Measurements from ENCODE around the gene PPP1R15B.

PPP1R15B gene

GRCh38 chr1:204407295-204407971 is 4.2 kb downstream of the PPP1R15B start:
- peak overlapping the region; percentile 16; the same call in 1 of the 2 replicates for H3K9ac ChIP-seq (ENCODE audit: low read depth, low read length)
- peaks cover 47% of the 10 kb centered on the region for H3K36me3 ChIP-seq (ENCODE audit: control insufficient read depth, insufficient read depth, low read length)
- peak overlapping the region; percentile 95 for H3K4me3 ChIP-seq (ENCODE audit: low read depth, low read length)
- H3K27ac ChIP-seq (ENCODE audit: low read depth, low read length) = no peak overlapping the region
- no peaks in the 10 kb centered on the region for H3K27me3 ChIP-seq (ENCODE audit: control insufficient read depth, insufficient read depth, low read length)
- H3K4me1 ChIP-seq (ENCODE audit: control insufficient read depth, insufficient read depth, low read length) = peaks cover 4% of the 10 kb centered on the region; the same call in 1 of the 2 replicates
- H3K9me3 ChIP-seq (ENCODE audit: control insufficient read depth, insufficient read depth, low read length) = no peaks in the 10 kb centered on the region

- no peak overlapping the region for H3K27ac ChIP-seq (ENCODE audit: low read depth, low read length)
- H3K4me1 ChIP-seq (ENCODE audit: control insufficient read depth, insufficient read depth, low read length) = no peaks in the 10 kb centered on the region
- H3K9ac ChIP-seq (ENCODE audit: low read depth, low read length) = no peak overlapping the region
- H3K9me3 ChIP-seq (ENCODE audit: control insufficient read depth, insufficient read depth, low read length) = no peaks in the 10 kb centered on the region
- H3K4me3 ChIP-seq (ENCODE audit: low read depth, low read length) = peak overlapping the region; percentile 95
- H3K27me3 ChIP-seq (ENCODE audit: control insufficient read depth, insufficient read depth, low read length) = no peaks in the 10 kb centered on the region
- peaks cover 50% of the 10 kb centered on the region for H3K36me3 ChIP-seq (ENCODE audit: control insufficient read depth, insufficient read depth, low read length)
Observed at GRCh38 chr1:204406621-204407020, 5.0 kb downstream of the PPP1R15B start.

- H3K4me3 ChIP-seq (ENCODE audit: low read depth, low read length) = 0 out of 2 replicates have a peak overlapping the region, but pooled peaks have one; percentile 3
- H3K36me3 ChIP-seq (ENCODE audit: control insufficient read depth, insufficient read depth, low read length) = peaks cover 56% of the 10 kb centered on the region
- H3K4me1 ChIP-seq (ENCODE audit: control insufficient read depth, insufficient read depth, low read length) = no peaks in the 10 kb centered on the region
- H3K9ac ChIP-seq (ENCODE audit: low read depth, low read length) = no peak overlapping the region
- no peaks in the 10 kb centered on the region for H3K27me3 ChIP-seq (ENCODE audit: control insufficient read depth, insufficient read depth, low read length)
- H3K27ac ChIP-seq (ENCODE audit: low read depth, low read length) = no peak overlapping the region
- no peaks in the 10 kb centered on the region for H3K9me3 ChIP-seq (ENCODE audit: control insufficient read depth, insufficient read depth, low read length)
Observed at GRCh38 chr1:204405988-204406387, 5.6 kb downstream of the PPP1R15B start.

- Histone ChIP-seq H3K27me3 (ENCODE audit: control insufficient read depth, insufficient read depth, low read length) (no peaks in the 10 kb centered on the region), H3K9me3 (ENCODE audit: control insufficient read depth, insufficient read depth, low read length) (no peaks in the 10 kb centered on the region), H3K4me3 (ENCODE audit: low read depth, low read length) (no peak overlapping the region), H3K4me1 (ENCODE audit: control insufficient read depth, insufficient read depth, low read length) (no peaks in the 10 kb centered on the region), H3K27ac (ENCODE audit: low read depth, low read length) (no peak overlapping the region), H3K36me3 (ENCODE audit: control insufficient read depth, insufficient read depth, low read length) (peaks cover 69% of the 10 kb centered on the region), H3K9ac (ENCODE audit: low read depth, low read length) (no peak overlapping the region)
Observed at GRCh38 chr1:204404629-204405028, 7.0 kb downstream of the PPP1R15B start.

GRCh38 chr1:204402391-204402790 is 9.2 kb downstream of the PPP1R15B start:
- Histone ChIP-seq H3K9me3 (ENCODE audit: control insufficient read depth, insufficient read depth, low read length) (no peaks in the 10 kb centered on the region), H3K4me3 (ENCODE audit: low read depth, low read length) (no peak overlapping the region), H3K4me1 (ENCODE audit: control insufficient read depth, insufficient read depth, low read length) (no peaks in the 10 kb centered on the region), H3K27me3 (ENCODE audit: control insufficient read depth, insufficient read depth, low read length) (no peaks in the 10 kb centered on the region), H3K27ac (ENCODE audit: low read depth, low read length) (no peak overlapping the region), H3K36me3 (ENCODE audit: control insufficient read depth, insufficient read depth, low read length) (peaks cover 74% of the 10 kb centered on the region), H3K9ac (ENCODE audit: low read depth, low read length) (no peak overlapping the region)

- Histone ChIP-seq H3K9me3 (ENCODE audit: control insufficient read depth, insufficient read depth, low read length) (no peaks in the 10 kb centered on the region), H3K27me3 (ENCODE audit: control insufficient read depth, insufficient read depth, low read length) (no peaks in the 10 kb centered on the region), H3K4me1 (ENCODE audit: control insufficient read depth, insufficient read depth, low read length) (no peaks in the 10 kb centered on the region), H3K36me3 (ENCODE audit: control insufficient read depth, insufficient read depth, low read length) (peaks cover 73% of the 10 kb centered on the region), H3K9ac (ENCODE audit: low read depth, low read length) (no peak overlapping the region), H3K27ac (ENCODE audit: low read depth, low read length) (no peak overlapping the region), H3K4me3 (ENCODE audit: low read depth, low read length) (no peak overlapping the region)
Observed at GRCh38 chr1:204401730-204402129, 9.9 kb downstream of the PPP1R15B start.

- no peak overlapping the region for H3K9ac ChIP-seq (ENCODE audit: low read depth, low read length)
- H3K4me3 ChIP-seq (ENCODE audit: low read depth, low read length) = no peak overlapping the region
- H3K27ac ChIP-seq (ENCODE audit: low read depth, low read length) = no peak overlapping the region
- no peaks in the 10 kb centered on the region for H3K9me3 ChIP-seq (ENCODE audit: control insufficient read depth, insufficient read depth, low read length)
- H3K36me3 ChIP-seq (ENCODE audit: control insufficient read depth, insufficient read depth, low read length) = peaks cover 71% of the 10 kb centered on the region
- no peaks in the 10 kb centered on the region for H3K27me3 ChIP-seq (ENCODE audit: control insufficient read depth, insufficient read depth, low read length)
- H3K4me1 ChIP-seq (ENCODE audit: control insufficient read depth, insufficient read depth, low read length) = no peaks in the 10 kb centered on the region
Observed at GRCh38 chr1:204400882-204401510, 10.6 kb downstream of the PPP1R15B start.

- Histone ChIP-seq H3K27ac (ENCODE audit: low read depth, low read length) (no peak overlapping the region), H3K36me3 (ENCODE audit: control insufficient read depth, insufficient read depth, low read length) (peaks cover 46% of the 10 kb centered on the region)
Observed at GRCh38 chr1:204398197-204399125, 13.2 kb downstream of the PPP1R15B start.

GRCh38 chr1:204396015-204396583 is 15.5 kb downstream of the PPP1R15B start:
- peaks cover 30% of the 10 kb centered on the region; the same call in 1 of the 2 replicates for H3K36me3 ChIP-seq (ENCODE audit: control insufficient read depth, insufficient read depth, low read length)
- H3K4me1 ChIP-seq (ENCODE audit: control insufficient read depth, insufficient read depth, low read length) = no peaks in the 10 kb centered on the region
- no peaks in the 10 kb centered on the region for H3K27me3 ChIP-seq (ENCODE audit: control insufficient read depth, insufficient read depth, low read length)
- no peak overlapping the region for H3K4me3 ChIP-seq (ENCODE audit: low read depth, low read length)
- H3K9ac ChIP-seq (ENCODE audit: low read depth, low read length) = no peak overlapping the region
- H3K9me3 ChIP-seq (ENCODE audit: control insufficient read depth, insufficient read depth, low read length) = no peaks in the 10 kb centered on the region
- no peak overlapping the region for H3K27ac ChIP-seq (ENCODE audit: low read depth, low read length)

More at GRCh38 chr1:204398197-204399125, 13.2 kb downstream of the PPP1R15B start:
- Histone ChIP-seq H3K9ac (ENCODE audit: low read depth, low read length) (no peak overlapping the region), H3K4me3 (ENCODE audit: low read depth, low read length) (no peak overlapping the region), H3K9me3 (ENCODE audit: control insufficient read depth, insufficient read depth, low read length) (no peaks in the 10 kb centered on the region), H3K4me1 (ENCODE audit: control insufficient read depth, insufficient read depth, low read length) (no peaks in the 10 kb centered on the region), H3K27me3 (ENCODE audit: control insufficient read depth, insufficient read depth, low read length) (no peaks in the 10 kb centered on the region)

- H3K9me3 ChIP-seq (ENCODE audit: control insufficient read depth, insufficient read depth, low read length) = no peaks in the 10 kb centered on the region
- 0 out of 2 replicates have a peak, but pooled peaks cover 1% of the 10 kb centered on the region for H3K36me3 ChIP-seq (ENCODE audit: control insufficient read depth, insufficient read depth, low read length)
- H3K9ac ChIP-seq (ENCODE audit: low read depth, low read length) = no peak overlapping the region
- no peaks in the 10 kb centered on the region for H3K27me3 ChIP-seq (ENCODE audit: control insufficient read depth, insufficient read depth, low read length)
- no peak overlapping the region for H3K27ac ChIP-seq (ENCODE audit: low read depth, low read length)
- no peak overlapping the region for H3K4me3 ChIP-seq (ENCODE audit: low read depth, low read length)
- H3K4me1 ChIP-seq (ENCODE audit: control insufficient read depth, insufficient read depth, low read length) = no peaks in the 10 kb centered on the region
Observed at GRCh38 chr1:204391629-204392028, 20.0 kb downstream of the PPP1R15B start.
